GM12874 (cell line): ENCODE data around the gene CLASP1.

Experiments
- TF ChIP-seq, protein P1 (sequence below): IDR thresholded peaks from 2 replicates; pipeline ENCODE4 v1.5.1; 2011; ENCODE audit warnings: low read depth, mild to moderate bottlenecking, control low read depth, low read length, moderate library complexity; ENCODE audit not compliant: insufficient read depth

The CLASP1 gene

DNA sequence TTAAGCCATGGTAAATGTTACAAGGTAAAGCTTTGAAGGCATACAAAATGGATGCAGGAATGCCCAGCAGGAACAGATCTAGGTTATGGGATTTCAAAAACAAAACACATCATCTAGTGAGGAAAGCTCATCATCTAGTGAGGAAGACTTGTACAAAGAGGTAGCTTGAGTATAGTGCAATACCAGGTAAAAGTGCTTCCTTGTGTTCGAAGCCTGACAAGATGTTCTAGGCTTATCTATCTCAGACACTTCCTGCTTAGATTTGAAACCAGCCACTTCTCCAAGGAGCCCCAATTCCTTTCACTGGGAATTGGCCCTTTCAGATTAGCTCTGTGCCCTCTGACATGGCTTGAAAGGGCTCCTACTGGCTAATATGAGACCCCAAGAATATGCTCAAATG is 73.0 kb downstream of the CLASP1 start:
- TF ChIP-seq, protein P1, sequence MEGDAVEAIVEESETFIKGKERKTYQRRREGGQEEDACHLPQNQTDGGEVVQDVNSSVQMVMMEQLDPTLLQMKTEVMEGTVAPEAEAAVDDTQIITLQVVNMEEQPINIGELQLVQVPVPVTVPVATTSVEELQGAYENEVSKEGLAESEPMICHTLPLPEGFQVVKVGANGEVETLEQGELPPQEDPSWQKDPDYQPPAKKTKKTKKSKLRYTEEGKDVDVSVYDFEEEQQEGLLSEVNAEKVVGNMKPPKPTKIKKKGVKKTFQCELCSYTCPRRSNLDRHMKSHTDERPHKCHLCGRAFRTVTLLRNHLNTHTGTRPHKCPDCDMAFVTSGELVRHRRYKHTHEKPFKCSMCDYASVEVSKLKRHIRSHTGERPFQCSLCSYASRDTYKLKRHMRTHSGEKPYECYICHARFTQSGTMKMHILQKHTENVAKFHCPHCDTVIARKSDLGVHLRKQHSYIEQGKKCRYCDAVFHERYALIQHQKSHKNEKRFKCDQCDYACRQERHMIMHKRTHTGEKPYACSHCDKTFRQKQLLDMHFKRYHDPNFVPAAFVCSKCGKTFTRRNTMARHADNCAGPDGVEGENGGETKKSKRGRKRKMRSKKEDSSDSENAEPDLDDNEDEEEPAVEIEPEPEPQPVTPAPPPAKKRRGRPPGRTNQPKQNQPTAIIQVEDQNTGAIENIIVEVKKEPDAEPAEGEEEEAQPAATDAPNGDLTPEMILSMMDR = no peak

DNA sequence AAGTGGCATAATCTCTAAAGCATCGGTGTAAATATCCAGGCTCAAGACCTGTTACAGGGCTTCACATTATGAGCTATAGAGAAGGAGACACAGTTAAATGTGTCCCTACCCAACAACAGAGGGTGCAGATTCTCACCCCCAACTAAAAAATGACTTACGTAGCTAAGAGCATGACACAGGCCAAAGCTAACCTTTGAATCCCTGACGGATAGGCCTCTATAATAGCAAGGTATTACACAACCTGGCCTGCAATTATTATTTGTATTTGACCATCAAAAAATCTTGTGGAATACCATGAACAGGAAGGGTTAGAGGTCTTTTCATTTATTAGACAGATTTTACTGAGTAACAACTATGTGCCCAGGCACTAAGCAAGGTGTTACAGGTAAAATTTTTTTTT is 73.5 kb downstream of the CLASP1 start:
- TF ChIP-seq, protein P1 = no peak

DNA sequence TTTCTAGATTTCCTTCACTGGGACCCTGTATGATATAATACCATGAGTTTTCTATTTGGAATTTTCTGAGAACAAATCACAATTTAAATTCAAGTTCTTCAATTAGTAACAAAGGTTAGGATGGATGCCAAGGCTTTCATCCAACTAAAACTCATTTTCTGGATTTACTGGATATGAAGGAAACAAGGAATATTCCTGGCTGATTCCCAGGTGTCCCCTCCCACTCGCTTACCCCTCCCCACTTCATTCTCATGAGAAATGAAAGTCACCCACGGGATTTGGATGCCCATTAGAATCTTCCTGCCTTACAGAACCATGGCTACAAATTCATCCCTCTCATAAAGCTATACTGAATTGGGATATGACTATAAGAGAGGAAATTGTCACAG is 78.6 kb downstream of the CLASP1 start:
- TF ChIP-seq, protein P1 = no peak

- TF ChIP-seq, protein P1 = no peak
Observed at GRCh38 chr2:121570036-121570666, 79.1 kb downstream of the CLASP1 start.

DNA sequence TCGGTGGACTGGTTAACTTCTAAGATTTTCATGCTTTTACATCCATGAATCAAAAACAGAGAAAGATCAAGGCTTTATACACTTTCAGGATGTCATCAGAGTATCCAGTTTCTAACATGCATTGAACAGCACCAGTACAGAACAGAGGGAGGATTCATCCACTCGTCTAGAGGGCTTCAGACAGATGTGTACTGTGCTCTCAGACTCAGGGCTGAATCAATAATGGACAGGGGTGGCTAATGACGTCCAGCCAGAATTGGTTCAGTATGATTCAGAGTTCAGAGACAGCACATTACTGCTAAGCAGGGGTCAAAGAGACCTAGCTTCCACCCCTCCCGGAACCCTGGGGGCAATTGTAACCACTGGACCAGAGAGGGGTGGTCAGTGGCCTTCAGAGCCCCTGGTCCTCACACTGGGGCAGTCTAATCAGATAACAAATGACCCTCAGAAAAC is 81.3 kb downstream of the CLASP1 start:
- TF ChIP-seq, protein P1 = no peak

GRCh38 chr2:121567452-121567851 is 81.8 kb downstream of the CLASP1 start:
- TF ChIP-seq, protein P1 = no peak

- TF ChIP-seq, protein P1 = no peak
Observed at GRCh38 chr2:121565389-121566250, 83.6 kb downstream of the CLASP1 start.
